Measurements from ENCODE around the gene LAMB2. TPM values are rescaled to one million over a fixed set of nuclear protein-coding genes. Genes with fewer than 3 reads are reported as not detected.

The LAMB2 gene
- total RNA-seq, 4 donors from 2014 or later = 293 to 476 (median 348) TPM

DNA sequence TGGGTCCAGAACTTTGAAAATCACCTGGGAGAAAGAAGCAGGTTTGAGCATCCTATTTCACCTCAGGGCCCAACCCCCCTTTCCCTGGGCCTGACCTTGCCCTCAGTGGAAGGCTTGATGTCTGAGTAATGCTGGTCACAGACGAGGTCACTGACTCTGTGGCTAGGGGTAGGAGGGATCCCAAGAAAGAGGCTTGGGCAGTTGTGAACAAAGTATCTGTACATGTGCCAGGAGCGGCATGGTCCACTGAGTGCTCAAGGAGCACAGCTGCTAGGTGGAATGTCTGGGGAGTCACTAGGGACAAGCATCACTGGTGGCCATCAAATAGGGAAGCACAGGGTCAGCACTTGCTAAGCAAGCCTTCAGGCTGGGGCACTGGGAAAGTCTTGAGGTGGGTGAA is 25.9 kb upstream of the LAMB2 start:
- no peak for DNase-seq
- Histone ChIP-seq H3K4me1 (no peaks in the 10 kb centered on the region), H3K4me3 (no peak overlapping the region), H3K27ac (no peak overlapping the region), H3K9me3 (no peaks in the 10 kb centered on the region), H3K36me3 (peaks cover 0 to 15% (median 0%) of the 10 kb centered on the region in 3 donors), H3K27me3 (no peaks in the 10 kb centered on the region)
- TF ChIP-seq, protein P1, sequence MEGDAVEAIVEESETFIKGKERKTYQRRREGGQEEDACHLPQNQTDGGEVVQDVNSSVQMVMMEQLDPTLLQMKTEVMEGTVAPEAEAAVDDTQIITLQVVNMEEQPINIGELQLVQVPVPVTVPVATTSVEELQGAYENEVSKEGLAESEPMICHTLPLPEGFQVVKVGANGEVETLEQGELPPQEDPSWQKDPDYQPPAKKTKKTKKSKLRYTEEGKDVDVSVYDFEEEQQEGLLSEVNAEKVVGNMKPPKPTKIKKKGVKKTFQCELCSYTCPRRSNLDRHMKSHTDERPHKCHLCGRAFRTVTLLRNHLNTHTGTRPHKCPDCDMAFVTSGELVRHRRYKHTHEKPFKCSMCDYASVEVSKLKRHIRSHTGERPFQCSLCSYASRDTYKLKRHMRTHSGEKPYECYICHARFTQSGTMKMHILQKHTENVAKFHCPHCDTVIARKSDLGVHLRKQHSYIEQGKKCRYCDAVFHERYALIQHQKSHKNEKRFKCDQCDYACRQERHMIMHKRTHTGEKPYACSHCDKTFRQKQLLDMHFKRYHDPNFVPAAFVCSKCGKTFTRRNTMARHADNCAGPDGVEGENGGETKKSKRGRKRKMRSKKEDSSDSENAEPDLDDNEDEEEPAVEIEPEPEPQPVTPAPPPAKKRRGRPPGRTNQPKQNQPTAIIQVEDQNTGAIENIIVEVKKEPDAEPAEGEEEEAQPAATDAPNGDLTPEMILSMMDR (IDR thresholded peaks at IDR 0.05) = no peak
- no peak for TF ChIP-seq POLR2A (IDR thresholded peaks at IDR 0.05)

DNA sequence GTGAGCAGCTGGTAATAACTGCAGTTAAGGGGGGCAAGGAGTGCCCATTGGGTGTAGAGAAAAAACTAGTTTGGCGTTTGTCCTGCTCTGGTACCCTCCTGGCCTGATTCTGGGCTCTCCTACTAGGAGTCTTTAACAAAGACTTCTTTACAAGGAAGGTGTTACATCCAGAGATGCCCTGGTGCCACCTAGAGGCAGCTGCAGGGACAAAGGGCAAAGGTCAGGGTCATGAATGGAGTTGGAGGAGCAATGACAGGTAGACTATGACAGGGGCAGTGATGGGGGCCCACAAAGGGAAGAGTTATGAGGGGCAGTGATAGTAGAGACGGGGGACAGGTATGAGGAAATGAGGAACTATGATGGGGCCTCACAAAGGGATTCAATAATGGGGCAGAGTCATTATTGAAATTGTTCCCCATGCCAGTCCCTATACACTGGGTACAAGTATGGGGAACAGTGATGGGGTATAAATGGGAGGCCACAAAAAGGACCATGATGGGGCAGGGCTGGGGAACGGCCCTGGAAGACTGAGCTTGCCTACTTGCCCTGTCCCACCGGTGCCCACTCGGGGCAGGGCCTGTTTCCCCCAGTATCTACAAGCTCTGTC is 25.4 kb upstream of the LAMB2 start:
- Histone ChIP-seq H3K4me3 (no peak overlapping the region), H3K36me3 (peaks cover 0 to 9% (median 0%) of the 10 kb centered on the region in 3 donors), H3K27ac (no peak overlapping the region), H3K4me1 (no peaks in the 10 kb centered on the region), H3K9me3 (no peaks in the 10 kb centered on the region), H3K27me3 (no peaks in the 10 kb centered on the region)
- DNase-seq = peak; percentile 49 to 89 (median 72)
- no peak for TF ChIP-seq POLR2A (IDR thresholded peaks at IDR 0.05)
- TF ChIP-seq, protein P1 (IDR thresholded peaks at IDR 0.05) = peak in 5 of 6 experiments; percentile 21 to 76 (median 66)

DNA sequence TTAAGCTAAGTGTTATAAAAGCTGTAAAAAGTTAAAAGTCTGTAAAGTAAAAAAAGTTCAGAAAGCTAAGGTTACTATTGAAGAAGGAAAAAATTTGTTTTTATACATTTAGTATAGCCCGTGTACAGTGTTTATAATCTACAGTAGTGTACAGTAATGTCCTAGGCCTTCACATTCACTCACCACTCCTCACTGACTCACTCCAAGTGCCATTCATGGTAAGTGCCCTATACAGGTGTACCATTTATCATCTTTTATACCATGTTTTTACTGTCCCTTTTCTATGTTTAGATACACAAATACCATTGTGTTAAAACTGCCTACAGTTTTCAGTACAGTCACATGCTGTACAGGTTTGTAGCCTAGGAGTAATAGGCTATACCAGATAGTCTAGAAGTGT is 24.4 kb upstream of the LAMB2 start:
- Histone ChIP-seq H3K27ac (no peak overlapping the region), H3K9me3 (no peaks in the 10 kb centered on the region), H3K27me3 (no peaks in the 10 kb centered on the region), H3K36me3 (no peaks in the 10 kb centered on the region), H3K4me3 (no peak overlapping the region), H3K4me1 (no peaks in the 10 kb centered on the region)
- no peak for DNase-seq
- TF ChIP-seq POLR2A (IDR thresholded peaks at IDR 0.05) = no peak
- TF ChIP-seq, protein P1 (IDR thresholded peaks at IDR 0.05) = no peak

DNA sequence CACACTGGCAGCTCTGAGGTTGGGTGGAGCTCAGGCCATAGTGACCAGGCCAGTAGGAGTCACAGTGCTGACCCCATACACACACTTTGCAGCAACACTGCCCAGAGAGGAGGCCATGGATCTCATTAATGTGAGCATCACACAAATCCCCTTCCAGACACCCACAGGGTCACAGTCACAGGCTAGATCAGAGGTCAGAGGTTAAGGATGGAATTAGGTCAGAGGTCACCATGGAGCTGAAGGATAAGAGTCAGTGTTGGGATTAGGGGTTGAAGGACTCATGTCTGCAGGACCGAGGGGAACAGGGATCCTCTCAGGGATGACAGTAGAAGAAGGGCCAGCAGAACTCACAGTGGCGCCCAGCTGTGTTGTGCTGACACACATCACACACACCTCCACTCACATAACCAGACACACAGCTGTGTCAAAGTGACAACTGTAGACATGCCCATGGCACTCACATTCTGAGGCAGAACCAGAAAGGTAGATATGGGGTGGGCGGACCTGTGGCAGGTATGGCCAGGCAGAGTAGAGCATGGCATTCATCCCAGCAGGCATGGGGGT is 20.6 kb upstream of the LAMB2 start:
- no peaks in the 10 kb centered on the region for H3K4me1 ChIP-seq
- no peak for DNase-seq
- no peak overlapping the region for H3K27ac ChIP-seq
- TF ChIP-seq, protein P1 (IDR thresholded peaks at IDR 0.05) = no peak
- TF ChIP-seq POLR2A (IDR thresholded peaks at IDR 0.05) = no peak
- H3K4me3 ChIP-seq = no peak overlapping the region
- H3K9me3 ChIP-seq = no peaks in the 10 kb centered on the region
- H3K36me3 ChIP-seq = no peaks in the 10 kb centered on the region
- H3K27me3 ChIP-seq = no peaks in the 10 kb centered on the region

DNA sequence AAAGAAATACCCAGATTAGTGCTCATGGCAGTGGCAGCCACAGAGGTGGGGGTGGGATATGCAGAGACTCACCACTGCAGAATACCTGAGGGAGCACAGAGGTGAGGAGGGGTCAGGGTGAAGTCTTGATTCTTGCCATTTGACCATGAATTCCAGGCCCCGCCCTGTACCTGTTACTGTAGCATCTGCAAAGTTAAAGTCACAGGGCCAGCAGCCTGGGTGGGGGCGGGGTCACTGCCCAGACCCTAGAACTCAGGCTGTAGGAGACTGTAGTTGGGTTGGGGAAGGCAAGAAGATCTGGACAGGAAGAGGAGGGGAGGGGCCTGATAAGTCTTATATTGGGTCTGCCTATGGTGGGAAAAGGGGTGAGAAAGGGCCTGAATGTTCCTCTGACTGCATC is 18.8 kb upstream of the LAMB2 start:
- TF ChIP-seq, protein P1 (IDR thresholded peaks at IDR 0.05) = no peak
- TF ChIP-seq POLR2A (IDR thresholded peaks at IDR 0.05) = no peak
- Histone ChIP-seq H3K4me1 (no peaks in the 10 kb centered on the region), H3K4me3 (no peak overlapping the region), H3K36me3 (no peaks in the 10 kb centered on the region), H3K27me3 (no peaks in the 10 kb centered on the region), H3K9me3 (no peaks in the 10 kb centered on the region), H3K27ac (no peak overlapping the region)
- DNase-seq = no peak

Measured in Peyer's patch (tissue), 4 donors.